Duodenal mucosa (tissue), 2 donors: Measurements from ENCODE around the gene SORT1.

ENCODE experiments used
- H3K27ac ChIP-seq: one replicate; pipeline ENCODE4 v1.7.0; 2013; ENCODE audit warnings: low read depth, low read length
- H3K27me3 ChIP-seq, 2 donors: one replicate each; pipeline ENCODE4 v1.7.0; 2013; ENCODE audit warnings: low read length in 2 of 2, control low read depth in 1 of 2; ENCODE audit not compliant: insufficient read depth in 2 of 2, control insufficient read depth in 1 of 2
- H3K36me3 ChIP-seq, 2 donors: one replicate each; pipeline ENCODE4 v1.7.0; 2013; ENCODE audit warnings: low read length in 2 of 2, control low read depth in 1 of 2; ENCODE audit not compliant: insufficient read depth in 2 of 2, control insufficient read depth in 1 of 2
- H3K4me1 ChIP-seq, 2 donors: one replicate each; pipeline ENCODE4 v1.7.0; 2013; ENCODE audit warnings: low read length in 2 of 2, control low read depth in 1 of 2; ENCODE audit not compliant: insufficient read depth in 2 of 2, control insufficient read depth in 1 of 2
- H3K4me3 ChIP-seq, 2 donors: one replicate each; pipeline ENCODE4 v1.7.0; 2013; ENCODE audit warnings: low read length in 2 of 2, low read depth in 1 of 2
- H3K9ac ChIP-seq, 2 donors: one replicate each; pipeline ENCODE4 v1.7.0; 2013; ENCODE audit warnings: low read length in 2 of 2, low read depth in 1 of 2
- H3K9me3 ChIP-seq, 2 donors: one replicate each; pipeline ENCODE4 v1.7.0; 2013; ENCODE audit warnings: low read length in 2 of 2, control low read depth in 1 of 2; ENCODE audit not compliant: control insufficient read depth in 1 of 2

SORT1 gene

DNA sequence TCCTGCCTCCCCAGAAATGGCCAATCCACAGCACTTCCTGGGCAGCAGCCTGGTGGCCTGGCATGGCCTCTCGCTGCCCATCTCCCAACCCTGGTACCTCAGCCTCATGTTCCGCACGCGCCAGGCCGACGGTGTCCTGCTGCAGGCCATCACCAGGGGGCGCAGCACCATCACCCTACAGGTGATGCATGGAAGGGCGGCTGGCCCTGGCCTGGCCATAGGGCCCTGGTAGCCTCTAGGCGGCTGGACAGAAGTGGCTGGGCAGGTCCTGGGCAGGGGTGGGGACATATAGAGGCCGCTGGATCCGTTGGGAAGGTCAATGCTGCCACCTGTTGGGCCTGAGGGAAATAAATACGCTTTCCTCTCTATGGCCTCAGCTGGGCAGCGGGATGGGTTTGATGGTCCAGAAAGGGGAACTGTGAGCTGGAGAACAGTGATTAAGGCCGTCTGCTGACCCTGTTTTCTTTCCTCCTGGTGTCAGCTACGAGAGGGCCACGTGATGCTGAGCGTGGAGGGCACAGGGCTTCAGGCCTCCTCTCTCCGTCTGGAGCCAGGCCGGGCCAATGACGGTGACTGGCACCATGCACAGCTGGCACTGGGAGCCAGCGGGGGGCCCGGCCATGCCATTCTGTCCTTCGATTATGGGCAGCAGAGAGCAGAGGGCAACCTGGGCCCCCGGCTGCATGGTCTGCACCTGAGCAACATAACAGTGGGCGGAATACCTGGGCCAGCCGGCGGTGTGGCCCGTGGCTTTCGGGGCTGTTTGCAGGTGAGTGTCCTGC is 133.9 kb downstream of the SORT1 start:
- H3K36me3 ChIP-seq, result peaks cover 0 to 5% of the 10 kb centered on the region in 2 donors
- H3K27me3 ChIP-seq, result no peaks in the 10 kb centered on the region
- H3K9ac ChIP-seq, result no peak overlapping the region
- H3K27ac ChIP-seq, result no peak overlapping the region
- H3K4me1 ChIP-seq, result no peaks in the 10 kb centered on the region
- no peaks in the 10 kb centered on the region for H3K9me3 ChIP-seq
- no peak overlapping the region for H3K4me3 ChIP-seq

DNA sequence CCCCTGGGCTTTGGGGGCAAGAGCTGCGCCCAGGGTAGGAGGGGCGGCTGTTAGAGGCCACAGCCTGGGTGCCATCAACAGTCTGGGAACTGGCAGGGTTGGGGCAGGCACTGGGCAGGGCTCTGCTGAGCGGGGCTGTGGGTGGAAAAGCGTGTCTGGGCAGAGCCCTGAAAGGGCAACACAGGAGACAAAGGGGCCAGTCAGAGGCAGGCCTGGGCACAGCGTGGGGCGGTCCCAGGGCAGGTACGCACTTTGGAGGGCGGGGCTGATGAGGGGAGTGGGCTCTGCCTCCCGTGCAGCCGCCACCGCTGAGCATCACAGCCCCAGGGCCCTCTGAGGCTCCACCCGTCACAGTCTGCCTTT is 134.5 kb downstream of the SORT1 start:
- no peak overlapping the region for H3K27ac ChIP-seq
- H3K27me3 ChIP-seq, result no peaks in the 10 kb centered on the region
- H3K4me1 ChIP-seq, result no peaks in the 10 kb centered on the region
- no peak overlapping the region for H3K4me3 ChIP-seq
- H3K9me3 ChIP-seq, result no peaks in the 10 kb centered on the region
- H3K9ac ChIP-seq, result no peak overlapping the region
- H3K36me3 ChIP-seq, result peaks cover 0 to 5% of the 10 kb centered on the region in 2 donors

DNA sequence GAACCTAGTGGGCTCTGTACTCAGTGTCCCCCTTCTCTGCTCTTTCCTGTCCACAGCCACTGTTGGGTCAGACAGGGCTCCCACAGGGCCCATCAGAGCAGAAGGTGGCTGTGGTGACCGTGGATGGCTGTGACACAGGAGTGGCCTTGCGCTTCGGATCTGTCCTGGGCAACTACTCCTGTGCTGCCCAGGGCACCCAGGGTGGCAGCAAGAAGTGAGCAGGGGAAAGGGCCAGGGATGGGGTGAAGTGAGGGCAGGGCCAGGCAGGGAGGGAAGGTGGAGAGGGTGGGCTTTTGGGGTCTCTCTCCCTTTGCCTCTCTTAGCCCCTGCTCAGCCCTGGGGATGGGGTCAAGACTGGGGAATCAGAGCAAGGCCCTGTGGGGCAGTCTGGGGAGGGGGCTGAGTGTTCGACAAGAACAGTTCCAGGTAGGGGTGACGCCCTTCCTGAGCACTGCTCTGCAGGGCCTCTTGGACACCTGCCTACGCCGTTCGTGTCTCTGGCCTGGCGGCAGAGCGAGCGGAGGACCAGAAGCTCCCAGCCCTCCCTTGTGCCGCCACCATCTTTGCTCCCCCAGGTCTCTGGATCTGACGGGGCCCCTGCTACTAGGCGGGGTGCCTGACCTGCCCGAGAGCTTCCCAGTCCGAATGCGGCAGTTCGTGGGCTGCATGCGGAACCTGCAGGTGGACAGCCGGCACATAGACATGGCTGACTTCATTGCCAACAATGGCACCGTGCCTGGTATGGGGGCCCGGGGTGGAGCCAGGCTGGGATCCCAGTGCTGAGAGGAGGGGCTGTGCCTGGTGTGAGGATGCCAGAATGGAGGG is 135.3 kb downstream of the SORT1 start:
- no peak overlapping the region for H3K27ac ChIP-seq
- H3K4me1 ChIP-seq, result no peaks in the 10 kb centered on the region
- H3K4me3 ChIP-seq, result no peak overlapping the region
- no peaks in the 10 kb centered on the region for H3K27me3 ChIP-seq
- no peak overlapping the region for H3K9ac ChIP-seq
- H3K9me3 ChIP-seq, result no peaks in the 10 kb centered on the region
- H3K36me3 ChIP-seq, result peaks cover 0 to 5% of the 10 kb centered on the region in 2 donors

DNA sequence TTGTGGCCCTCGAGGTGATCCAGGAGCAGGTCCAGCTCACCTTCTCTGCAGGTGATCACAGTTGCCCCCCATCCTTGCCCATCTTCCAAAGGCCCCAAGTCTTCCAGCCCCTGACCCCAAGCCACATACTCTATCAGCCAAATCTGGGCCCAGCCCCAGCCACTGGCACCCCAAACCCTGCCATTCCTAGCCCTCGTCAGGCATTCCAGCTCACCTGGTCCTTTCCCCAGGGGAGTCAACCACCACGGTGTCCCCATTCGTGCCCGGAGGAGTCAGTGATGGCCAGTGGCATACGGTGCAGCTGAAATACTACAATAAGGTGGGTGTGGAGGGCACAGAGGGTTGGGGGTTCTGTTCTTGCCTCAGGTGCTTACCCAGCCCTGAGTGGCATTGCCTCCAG is 136.1 kb downstream of the SORT1 start:
- Histone ChIP-seq H3K36me3 (peaks cover 0 to 5% of the 10 kb centered on the region in 2 donors), H3K27ac (no peak overlapping the region)

DNA sequence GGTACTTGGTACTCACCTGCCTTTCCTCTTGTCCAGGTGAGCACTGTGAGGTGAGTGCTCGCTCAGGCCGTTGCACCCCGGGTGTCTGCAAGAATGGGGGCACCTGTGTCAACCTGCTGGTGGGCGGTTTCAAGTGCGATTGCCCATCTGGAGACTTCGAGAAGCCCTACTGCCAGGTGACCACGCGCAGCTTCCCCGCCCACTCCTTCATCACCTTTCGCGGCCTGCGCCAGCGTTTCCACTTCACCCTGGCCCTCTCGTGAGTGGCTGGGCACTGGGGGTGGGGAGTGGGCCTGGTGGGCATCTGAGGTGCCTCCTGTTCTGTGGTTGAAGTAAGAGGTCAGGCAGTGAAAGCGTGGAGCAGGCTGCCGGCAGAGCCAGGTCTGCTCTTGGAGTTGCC is 136.7 kb downstream of the SORT1 start:
- H3K4me1 ChIP-seq, result no peaks in the 10 kb centered on the region
- no peak overlapping the region for H3K9ac ChIP-seq
- H3K27me3 ChIP-seq, result no peaks in the 10 kb centered on the region
- no peaks in the 10 kb centered on the region for H3K9me3 ChIP-seq
- peaks cover 0 to 5% of the 10 kb centered on the region in 2 donors for H3K36me3 ChIP-seq
- no peak overlapping the region for H3K27ac ChIP-seq
- no peak overlapping the region for H3K4me3 ChIP-seq

More for the DNA sequence above, 136.1 kb downstream of the SORT1 start:
- Histone ChIP-seq H3K4me1 (no peaks in the 10 kb centered on the region), H3K9ac (no peak overlapping the region), H3K27me3 (no peaks in the 10 kb centered on the region), H3K9me3 (no peaks in the 10 kb centered on the region), H3K4me3 (no peak overlapping the region)

DNA sequence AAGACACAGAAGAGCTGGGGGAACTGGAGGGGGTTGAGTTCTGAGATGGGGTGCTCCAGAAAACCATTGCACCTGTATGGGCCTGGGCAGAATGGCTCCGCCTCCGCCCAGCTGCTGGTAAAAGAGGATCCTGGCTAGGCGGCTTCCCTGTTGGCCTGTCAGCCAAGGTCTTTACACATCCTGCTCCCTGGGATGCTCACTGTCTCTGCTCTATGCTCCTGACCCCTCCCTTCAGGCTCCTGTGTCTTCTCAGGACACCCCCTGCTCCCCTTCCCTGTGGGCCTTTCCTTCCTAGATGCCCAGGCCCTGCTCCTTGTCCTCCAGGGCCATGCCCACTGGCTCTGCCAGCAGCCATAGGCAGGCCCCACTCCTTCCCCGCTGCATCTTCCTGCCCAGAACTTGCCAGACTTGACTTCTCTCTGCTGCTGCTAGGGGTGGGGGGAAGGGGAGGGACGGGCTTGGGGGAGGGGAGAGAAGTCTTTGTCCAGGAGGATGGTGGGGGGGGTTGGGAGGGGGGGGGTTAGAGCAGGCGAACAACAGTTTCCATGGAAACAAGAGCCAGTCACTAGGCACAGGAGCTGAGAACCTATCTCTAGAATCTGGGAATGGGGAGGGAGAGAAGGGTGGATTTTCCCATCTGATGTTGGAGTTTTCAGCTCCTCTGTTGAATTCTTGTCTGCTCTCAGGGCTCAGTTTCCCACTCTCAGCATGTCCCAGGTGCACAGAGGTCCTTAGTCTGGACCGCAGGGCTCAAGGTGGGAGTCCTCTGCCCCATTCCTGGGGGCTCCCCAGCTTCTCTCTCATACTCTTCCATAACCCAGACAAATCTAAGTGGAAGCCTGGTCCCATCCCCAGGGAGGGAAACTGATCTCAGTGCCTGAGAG is 137.8 kb downstream of the SORT1 start:
- Histone ChIP-seq H3K36me3 (peaks cover 0 to 5% of the 10 kb centered on the region in 2 donors), H3K27ac (no peak overlapping the region), H3K4me1 (peaks cover 6 to 7% of the 10 kb centered on the region in 2 donors), H3K9ac (no peak overlapping the region), H3K27me3 (no peaks in the 10 kb centered on the region), H3K4me3 (no peak overlapping the region), H3K9me3 (no peaks in the 10 kb centered on the region)
